ACC112 (cell line): ENCODE results near the gene USP24.
A peak's percentile ranks its signal among the peaks of the same experiment; 100 is the strongest.
"Not testable (repeated sequence)": the region's sequence is repeated elsewhere in the genome, so short reads cannot be mapped to it uniquely, and the experiment has no call there.

Experiments
- H2AFZ ChIP-seq: fragments of 200-600 bp; sonication (generic); one replicate; pipeline ENCODE4 v1.6.0; 2017; ENCODE audit warnings: antibody characterized with exemption, low read length; ENCODE audit not compliant: unreplicated experiment
- H3K27ac ChIP-seq: fragments of 200-600 bp; sonication (generic); 2 replicates; pipeline ENCODE4 v1.5.1; 2014; ENCODE audit warnings: low read depth, mild to moderate bottlenecking, antibody characterized with exemption, low read length, moderate library complexity
- H3K27me3 ChIP-seq: fragments of 200-600 bp; sonication (generic); 2 replicates; pipeline ENCODE4 v1.6.1; 2014; ENCODE audit warnings: mild to moderate bottlenecking, antibody characterized with exemption, low read length, moderate library complexity, mixed read lengths; ENCODE audit not compliant: insufficient read depth
- H3K36me3 ChIP-seq: fragments of 200-600 bp; sonication (generic); 2 replicates; pipeline ENCODE4 v1.6.1; 2016; ENCODE audit warnings: mild to moderate bottlenecking, antibody characterized with exemption, low read length, moderate library complexity, mixed read lengths; ENCODE audit not compliant: insufficient read depth
- H3K4me1 ChIP-seq: fragments of 200-600 bp; sonication (generic); one replicate; pipeline ENCODE4 v1.6.1; 2016; ENCODE audit warnings: low read length, mixed read lengths; ENCODE audit not compliant: insufficient read depth, unreplicated experiment, control insufficient read depth
- H3K4me3 ChIP-seq: fragments of 200-600 bp; sonication (generic); 2 replicates; pipeline ENCODE4 v1.5.1; 2014; ENCODE audit warnings: mild to moderate bottlenecking, low read depth, low read length
- H3K79me2 ChIP-seq: fragments of 200-600 bp; sonication (generic); one replicate; pipeline ENCODE4 v1.6.0; 2016; ENCODE audit warnings: low read length; ENCODE audit not compliant: control insufficient read depth, unreplicated experiment, insufficient read depth

USP24 gene

DNA sequence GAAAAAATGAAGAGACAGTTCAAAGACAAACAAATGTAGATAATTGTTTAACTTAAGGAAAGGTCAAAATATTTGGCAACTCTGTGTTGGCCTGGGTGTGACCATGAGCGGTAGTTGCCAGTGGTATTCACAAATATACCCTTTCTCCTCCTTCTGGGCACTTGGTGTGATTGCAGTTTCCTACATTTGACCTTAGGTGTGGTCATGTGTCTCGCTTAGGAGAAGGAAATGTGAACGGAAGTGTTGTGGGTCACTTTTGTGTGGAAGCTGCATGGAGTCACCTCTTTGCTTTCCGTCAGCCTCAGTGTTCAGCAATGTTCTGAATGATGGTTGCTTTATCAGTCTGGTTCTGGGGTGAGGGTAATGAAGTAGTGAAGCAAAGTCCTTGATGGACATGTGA lies 179.3 kb downstream of the USP24 start:
- H2AFZ ChIP-seq, result no peak overlapping the region
- no peaks in the 10 kb centered on the region for H3K36me3 ChIP-seq
- no peak overlapping the region for H3K4me3 ChIP-seq
- no peaks in the 10 kb centered on the region for H3K79me2 ChIP-seq
- H3K4me1 ChIP-seq, result no peaks in the 10 kb centered on the region
- no peak overlapping the region for H3K27ac ChIP-seq
- peaks cover 76% of the 10 kb centered on the region for H3K27me3 ChIP-seq

DNA sequence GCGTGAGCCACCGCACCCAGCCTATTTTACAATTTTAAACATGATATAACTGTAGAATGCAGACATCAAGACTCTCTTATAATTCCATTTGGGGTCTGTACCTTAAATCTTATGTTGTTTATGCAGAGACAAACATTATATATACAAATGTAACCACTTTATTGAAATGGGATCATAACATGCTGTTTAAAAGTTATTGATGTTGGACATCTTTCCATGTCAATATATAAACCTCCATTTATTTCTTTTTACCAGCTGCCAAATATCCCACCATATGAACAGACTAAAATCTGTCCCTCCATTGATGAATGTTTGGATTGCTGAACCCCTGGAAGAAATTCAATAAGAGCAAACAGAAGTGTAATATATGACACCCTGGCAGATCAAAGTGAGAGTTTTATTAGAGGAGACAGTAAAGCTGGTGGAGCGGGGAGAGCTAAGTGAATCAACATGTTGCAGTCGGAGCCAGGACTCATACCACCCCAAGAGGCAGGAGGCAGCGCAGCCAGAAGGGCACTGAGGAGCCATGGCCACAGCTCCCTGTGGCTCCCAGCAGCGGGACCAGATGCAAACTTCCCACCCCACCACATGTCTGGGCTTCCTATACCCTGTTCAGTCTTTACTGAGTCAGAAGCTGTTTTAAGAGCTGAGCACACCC lies 180.6 kb downstream of the USP24 start:
- no peaks in the 10 kb centered on the region for H3K79me2 ChIP-seq
- no peak overlapping the region for H3K4me3 ChIP-seq
- no peak overlapping the region for H3K27ac ChIP-seq
- H3K27me3 ChIP-seq, result peaks cover 63% of the 10 kb centered on the region
- H3K36me3 ChIP-seq, result no peaks in the 10 kb centered on the region
- H2AFZ ChIP-seq, result no peak overlapping the region
- H3K4me1 ChIP-seq, result no peaks in the 10 kb centered on the region

DNA sequence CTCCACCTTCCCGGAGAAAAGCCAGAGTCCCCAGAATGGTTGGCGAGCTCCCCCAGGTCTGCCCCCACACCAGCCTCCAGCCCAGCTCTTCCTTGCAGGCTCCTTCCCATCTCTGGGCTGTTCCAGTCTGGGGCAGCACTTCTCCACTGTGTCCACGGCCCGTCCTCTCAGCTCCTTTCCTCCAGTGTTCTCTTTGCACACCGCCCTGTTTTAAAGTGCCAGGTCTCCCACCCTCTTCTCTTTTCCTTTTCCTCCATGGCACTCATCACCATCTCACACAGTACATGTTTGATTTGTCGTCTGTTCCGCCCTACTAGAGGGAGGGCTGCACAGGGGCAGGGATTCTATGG lies 181.9 kb downstream of the USP24 start:
- Histone ChIP-seq H3K4me3 (no peak overlapping the region), H3K4me1 (no peaks in the 10 kb centered on the region), H3K79me2 (no peaks in the 10 kb centered on the region), H3K27me3 (peaks cover 49% of the 10 kb centered on the region), H3K27ac (no peak overlapping the region), H3K36me3 (no peaks in the 10 kb centered on the region), H2AFZ (no peak overlapping the region)

DNA sequence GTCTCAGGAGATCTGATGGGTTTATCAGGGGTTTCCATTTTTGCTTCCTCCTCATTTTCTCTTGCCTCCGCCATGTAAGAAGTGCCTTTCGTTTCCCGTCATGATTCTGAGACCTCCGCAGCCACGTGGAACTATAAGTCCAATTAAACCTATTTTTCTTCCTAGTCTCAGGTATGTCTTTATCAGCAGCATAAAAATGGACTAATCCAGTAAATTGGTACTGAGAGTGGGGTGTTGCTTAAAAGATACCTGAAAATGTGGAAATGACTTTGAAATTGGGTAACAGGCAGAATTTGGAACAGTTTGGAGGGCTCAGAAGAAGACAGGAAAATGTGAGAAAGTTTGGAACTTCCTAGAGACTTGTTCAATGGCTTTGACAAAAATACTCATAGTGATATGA lies 184.1 kb downstream of the USP24 start:
- not testable (repeated sequence) for H3K4me3 ChIP-seq, H3K4me1 ChIP-seq, H2AFZ ChIP-seq, H3K36me3 ChIP-seq, H3K79me2 ChIP-seq, H3K27ac ChIP-seq
- H3K27me3 ChIP-seq, result peaks cover 28% of the 10 kb centered on the region

DNA sequence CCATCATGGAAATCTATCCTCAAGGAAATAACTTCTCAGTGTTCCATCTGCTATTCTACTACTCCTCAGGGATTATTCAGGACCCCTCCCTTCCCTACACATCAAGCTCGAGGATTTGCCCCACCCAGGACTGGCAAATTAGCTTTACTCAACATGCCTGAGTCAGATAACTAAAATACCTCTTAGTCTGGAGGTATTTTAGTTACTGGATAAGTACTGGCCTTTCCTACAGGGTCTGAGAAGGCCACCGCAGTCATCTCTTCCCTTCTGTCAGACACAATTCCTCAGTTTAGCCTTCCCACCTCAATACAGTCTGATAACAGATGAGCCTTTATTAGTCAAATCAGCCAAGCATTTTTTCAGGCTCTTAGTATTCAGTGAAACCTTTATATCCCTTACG lies 188.5 kb downstream of the USP24 start:
- not testable (repeated sequence) for H2AFZ ChIP-seq, H3K36me3 ChIP-seq, H3K4me1 ChIP-seq, H3K27me3 ChIP-seq, H3K4me3 ChIP-seq, H3K27ac ChIP-seq, H3K79me2 ChIP-seq

DNA sequence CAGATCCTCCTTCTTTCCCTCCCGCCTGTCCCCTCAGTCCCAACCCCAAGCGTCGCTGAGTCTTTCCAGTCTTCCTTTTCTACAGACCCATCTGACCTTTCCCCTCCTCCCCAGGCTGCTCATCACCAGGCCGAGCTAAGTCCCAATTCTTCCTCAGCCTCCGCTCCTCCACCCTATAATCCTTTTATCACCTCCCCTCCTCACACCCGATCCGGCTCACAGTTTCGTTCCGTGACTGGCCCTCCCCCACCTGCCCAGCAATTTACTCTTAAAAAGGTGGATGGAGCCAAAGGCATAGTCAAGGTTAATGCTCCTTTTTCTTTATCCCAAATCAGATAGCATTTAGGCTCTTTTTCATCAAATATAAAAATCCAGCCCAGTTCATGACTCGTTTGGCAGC lies 191.0 kb downstream of the USP24 start:
- not testable (repeated sequence) for H3K36me3 ChIP-seq, H3K27me3 ChIP-seq, H3K79me2 ChIP-seq, H3K4me3 ChIP-seq, H3K4me1 ChIP-seq, H3K27ac ChIP-seq, H2AFZ ChIP-seq

DNA sequence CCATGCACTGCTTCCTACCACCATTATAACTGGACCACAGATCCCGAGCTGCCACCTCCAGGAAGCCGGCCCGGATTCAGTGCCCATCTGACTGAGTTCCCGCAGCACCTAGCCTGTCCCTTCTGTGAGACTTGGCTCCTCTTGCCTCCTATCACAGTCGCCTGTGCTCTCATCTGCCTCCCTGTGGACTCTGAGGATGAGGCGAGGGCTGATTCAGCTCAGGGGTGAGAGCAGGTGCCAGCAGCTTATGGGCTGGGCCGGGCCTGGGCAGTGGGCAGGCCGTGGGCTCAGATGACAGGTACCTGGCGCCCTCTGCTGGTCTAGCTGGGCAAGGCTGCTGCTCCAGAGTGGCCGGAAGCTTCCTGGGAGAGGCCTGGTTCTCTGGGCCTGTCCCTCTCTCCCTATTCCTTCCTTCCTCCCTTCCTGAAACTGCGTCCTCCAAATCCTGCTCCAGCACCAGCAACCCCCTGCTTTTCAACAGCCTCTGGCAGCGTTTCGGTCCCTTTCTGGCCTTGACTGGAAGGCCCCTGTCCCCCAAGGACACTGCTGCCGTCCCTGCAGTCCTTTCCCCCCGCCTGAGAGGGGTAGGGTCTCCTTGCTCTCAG lies 193.1 kb downstream of the USP24 start:
- Histone ChIP-seq H3K4me1 (no peaks in the 10 kb centered on the region), H2AFZ (peak overlapping the region; percentile 70), H3K4me3 (no peak overlapping the region), H3K27ac (no peak overlapping the region), H3K36me3 (no peaks in the 10 kb centered on the region), H3K27me3 (peaks cover 4% of the 10 kb centered on the region), H3K79me2 (no peaks in the 10 kb centered on the region)

DNA sequence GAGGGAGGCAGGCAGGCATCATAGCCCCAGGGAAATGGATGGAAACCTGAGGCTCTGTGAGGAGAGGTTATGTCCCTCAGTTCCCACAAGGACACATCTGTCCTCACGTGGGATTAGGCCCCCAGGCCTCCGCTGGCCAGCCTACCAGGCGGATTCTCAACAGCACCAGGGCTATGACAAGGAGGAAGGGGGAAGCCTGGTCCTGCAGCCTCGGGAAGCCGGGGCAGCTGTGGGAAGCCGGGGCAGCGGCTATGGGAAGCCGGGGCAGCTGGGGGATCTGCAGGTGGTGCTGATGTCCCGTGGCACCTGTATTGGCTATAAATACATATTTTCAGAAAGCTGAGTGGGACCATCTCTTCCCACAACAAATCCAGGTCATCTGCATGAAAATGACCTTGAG lies 196.8 kb downstream of the USP24 start:
- Histone ChIP-seq H3K27ac (no peak overlapping the region), H3K4me1 (no peaks in the 10 kb centered on the region), H2AFZ (no peak overlapping the region), H3K27me3 (peaks cover 24% of the 10 kb centered on the region), H3K4me3 (no peak overlapping the region), H3K36me3 (no peaks in the 10 kb centered on the region), H3K79me2 (no peaks in the 10 kb centered on the region)
